HS-27A (cell line): ENCODE data around the gene CMSS1.

Experiments used
- DNase-seq: peaks from one replicate; pipeline ENCODE4 v3.0.0-alpha.2; 2012; ENCODE audit warnings: low read depth, missing footprints

CMSS1 gene

DNA sequence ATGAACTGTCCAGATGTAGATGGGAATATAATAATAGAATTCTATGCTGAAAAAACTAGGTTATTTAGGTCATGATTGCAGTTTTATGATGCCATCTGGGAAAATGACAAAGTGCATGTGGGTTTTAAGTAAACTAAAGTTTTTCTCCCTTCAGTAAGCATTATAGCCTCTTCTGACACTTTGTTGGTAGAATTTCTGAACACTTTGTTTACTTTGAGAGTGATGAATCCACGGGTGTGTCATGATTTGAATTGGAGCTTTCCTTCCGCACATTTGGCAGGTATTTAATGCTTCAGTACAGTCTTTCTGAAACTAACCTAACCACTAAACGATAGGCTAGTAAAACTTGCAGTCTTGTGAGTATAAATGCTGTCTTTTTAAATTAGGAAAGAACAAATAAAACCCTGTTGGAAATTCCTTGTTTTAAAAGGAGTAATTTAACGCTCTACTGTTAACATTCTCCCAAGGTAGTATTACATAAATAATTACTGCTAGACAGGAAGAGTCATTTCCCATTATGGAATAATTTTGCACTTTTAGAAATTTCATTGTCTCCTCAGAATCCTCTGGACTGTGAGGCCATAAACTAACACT, 289.7 kb downstream of the CMSS1 start:
- no peak for DNase-seq

DNA sequence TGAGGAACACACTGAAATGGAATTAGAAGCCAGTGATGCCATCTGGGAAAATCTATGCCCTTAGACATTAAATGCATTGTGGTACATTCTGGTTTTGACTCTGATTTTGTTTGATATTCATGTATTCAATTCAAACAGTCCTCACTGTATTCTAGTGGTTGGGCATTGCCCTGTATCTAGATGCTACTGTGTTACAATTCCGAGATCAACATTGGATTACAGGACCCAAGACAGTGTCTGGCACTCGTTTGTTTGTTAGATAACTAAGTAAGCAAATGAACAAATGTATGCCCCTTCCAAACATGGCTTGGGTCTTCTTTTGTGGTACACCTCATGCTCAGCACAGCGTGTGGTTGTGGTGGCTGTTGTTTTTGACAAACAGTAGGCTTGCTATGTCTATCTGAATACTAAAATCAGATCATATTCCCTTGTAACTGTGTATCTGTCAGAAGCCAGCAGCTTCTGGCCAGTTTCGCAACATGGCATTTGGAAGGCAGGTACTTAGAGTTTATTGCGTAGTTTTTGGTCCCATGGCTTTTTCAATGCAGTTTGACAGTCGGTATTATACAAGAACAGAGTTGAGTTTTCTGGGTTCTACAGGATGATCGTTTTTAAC, 290.9 kb downstream of the CMSS1 start:
- DNase-seq, result no peak

DNA sequence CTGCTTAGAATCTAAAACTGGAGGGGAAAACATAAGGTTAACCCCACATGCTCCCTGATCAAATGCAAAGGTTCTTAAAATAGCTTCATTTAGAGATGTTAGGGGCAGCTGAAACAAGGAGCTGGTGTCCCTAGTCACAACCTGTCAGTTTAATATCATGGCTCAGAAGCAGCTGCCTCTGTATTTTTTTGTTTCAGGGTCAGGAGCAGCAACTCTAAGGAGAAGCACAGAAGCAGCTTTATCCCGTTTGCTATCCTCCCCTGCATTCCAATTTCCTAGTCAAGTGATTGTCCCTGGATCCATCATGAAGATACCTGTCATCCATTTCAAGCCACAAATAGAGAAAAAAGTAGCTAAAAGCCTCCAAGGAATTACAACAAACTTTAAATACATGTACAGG, 292.5 kb downstream of the CMSS1 start:
- DNase-seq, result no peak

DNA sequence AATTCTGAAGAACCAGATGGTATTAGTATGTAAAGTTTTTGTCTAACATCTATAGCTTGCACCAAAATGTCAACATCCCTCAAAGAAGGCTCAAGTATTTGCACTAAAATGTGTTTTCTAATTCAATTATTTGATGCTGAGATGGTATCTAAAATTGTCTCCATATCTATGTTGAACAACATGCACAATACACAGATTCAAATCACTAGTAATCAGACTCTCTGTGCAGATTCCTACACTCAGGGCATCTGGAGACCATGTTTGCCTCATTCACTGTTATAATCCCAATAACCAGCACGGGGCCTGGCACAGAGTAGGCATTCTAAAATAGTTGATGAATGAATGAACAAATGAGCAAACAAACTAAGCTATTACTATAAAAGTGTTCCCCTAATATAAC, 294.1 kb downstream of the CMSS1 start:
- DNase-seq, result no peak

DNA sequence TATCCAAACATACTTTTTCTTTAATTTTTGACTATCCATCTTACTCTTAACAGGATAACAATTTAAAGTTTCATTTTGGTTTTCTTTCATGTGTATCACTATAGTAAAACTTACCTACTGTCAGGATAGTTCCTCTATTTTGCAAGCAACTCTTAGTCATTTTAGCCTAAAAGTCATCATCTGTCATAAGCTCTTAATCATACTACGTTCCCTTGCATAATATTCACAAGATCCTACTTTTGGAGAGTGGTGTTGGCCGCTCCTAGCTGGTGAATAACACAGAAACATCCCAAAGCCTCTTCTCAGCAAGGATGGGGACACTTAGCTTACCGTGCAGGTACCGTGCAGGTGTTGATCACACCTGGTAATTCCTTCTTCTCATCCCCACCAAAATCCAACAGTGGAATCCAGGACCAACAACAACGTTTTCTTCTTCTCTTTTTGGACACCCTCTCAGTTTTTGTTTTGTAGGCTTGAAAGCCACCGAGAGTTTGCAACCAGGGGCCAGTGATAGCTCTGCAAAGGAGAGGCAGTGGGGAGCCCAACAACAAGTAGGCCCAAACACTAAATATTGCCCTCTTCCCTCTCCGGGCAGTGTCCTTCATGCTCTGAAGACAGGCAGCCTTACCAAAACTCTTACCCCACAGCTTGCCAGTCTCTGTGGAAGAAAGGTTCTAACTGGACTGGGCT, 296.2 kb downstream of the CMSS1 start:
- DNase-seq, result no peak

DNA sequence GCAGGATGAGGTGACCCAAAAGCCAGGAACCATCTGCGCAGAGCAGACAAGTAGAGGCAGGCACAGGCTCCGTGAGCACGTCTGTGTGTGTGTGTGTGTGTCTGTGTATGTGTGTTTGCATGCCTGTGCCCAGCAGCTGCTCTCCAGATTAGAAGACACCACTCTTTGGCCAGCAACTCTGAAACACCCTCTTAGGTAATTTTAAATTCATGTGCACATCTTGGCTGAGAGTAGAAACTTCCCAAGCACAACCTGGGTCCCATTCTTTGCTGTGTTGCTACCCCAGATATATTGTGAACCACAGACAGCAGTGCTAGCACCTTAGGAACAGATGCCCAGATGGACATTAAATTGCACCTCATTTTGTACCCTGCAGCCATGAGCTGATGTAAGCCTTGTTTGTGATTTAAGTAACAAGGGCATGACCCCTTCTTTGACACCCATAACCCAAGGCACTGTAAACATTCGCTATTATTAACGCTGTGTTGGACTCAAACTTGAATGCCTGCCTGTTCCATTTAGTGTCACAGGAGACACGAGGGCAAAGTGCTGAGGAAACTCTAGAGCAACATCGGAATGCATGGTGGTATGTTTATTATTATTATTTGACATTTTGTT, 296.9 kb downstream of the CMSS1 start, which contains the start of gene FILIP1L:
TSS of gene FILIP1L (minus strand) at position 89 of the 618 bp plus-strand sequence.
- DNase-seq, result no peak

DNA sequence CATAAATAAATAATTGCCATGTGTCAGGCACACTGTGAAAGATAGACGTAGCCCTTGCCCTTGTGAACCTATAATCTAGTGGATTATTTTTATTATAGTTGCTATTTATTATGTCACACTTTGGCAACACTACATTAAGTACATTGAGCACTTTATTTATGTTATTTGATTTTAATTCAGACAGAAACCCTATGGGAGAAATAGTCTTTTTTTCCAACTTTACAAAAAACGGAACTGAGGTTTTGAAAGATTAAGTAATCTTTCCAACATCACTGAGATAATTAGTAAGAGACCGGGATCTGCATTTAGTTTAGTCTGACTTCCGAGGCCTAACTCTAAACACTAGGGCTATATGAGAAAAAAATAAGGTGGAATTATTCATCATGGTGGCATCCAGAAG, 299.4 kb downstream of the CMSS1 start:
- DNase-seq, result no peak

DNA sequence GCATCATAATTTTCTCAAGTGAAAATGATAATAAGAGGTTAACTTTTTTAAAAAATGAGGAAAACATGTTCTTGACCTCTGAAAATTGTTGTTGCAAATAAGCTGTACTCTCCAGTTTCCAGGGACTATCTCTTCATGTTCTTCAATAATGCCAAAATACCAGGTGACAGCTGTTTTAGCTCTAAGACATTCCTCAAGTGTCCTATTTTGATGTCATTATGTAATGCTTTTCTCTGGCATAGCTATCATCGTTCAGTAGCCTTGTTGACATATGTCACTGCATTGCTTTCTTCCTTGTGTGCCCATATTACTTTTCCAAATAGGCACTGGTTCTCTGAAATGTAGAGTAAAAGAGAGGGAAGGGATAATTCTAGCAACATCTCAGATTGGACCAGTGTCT, 302.4 kb downstream of the CMSS1 start:
- no peak for DNase-seq

DNA sequence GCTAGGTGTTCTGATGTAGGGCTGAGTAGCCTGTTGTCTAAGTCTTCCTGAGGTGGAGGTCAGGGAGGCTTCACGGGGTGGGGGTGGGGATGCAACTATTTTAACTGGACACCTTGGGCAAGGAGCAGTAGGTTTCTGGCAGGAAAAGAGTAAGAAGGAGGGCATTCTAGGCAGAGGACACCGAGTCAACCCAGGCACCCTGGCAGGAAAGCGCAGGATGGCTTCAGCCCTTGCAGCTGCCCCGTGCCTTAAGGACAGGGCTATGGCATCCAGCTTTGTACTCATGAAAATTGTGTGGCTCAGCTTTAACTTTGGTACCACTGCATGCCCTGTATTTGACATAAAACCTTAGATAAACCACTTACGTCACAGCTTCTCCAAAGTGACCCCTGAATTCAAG, 303.0 kb downstream of the CMSS1 start:
- no peak for DNase-seq

- no peak for DNase-seq
These were observed 304.7 kb downstream of the CMSS1 start for GRCh38 chr3:100122321-100122720.

DNA sequence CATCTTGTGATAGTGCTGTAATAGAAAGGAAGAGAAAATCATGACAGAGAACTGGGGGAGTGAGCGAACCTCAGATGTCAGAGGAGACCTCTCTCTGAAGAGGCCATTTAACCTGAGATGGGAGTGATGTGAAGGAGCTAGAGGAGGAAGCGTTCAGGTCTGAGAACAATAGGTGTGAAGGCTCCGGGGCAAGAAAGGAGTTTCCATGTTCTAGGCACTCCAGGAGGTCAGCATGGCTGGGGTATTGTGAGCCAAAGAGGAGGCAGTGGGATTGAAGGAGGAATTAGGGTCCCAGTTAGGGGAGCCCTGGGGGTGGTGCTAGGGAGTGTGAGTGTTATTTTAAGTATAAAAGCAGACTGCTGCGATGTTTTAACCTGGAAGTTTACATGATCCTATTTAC, 305.4 kb downstream of the CMSS1 start:
- no peak for DNase-seq

DNA sequence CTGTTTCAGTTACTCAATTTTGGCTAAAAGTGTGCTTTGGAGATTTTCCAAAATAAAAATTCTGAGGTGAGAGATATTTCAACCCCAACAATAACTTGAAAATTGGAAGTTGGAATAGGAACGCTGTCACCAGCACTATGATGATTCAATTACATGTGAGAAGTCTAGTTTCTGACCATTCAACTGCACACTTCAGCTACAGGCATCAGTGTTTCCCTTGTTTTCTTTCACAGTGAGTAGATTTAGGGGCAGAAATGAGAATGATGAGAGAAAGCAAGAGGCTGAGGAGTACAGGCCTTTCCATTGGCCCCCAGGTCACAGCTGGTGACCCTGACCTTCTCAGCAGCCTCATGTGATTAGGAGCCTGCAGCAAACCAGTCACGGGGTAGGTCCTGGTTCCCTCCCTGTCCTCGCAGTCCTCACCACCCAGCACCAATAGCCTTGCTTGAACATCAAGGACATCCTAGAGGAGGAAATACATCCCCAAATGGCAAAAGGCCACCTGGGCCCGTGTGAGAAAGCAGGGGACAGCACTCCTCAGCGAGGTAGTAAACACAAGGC, 306.6 kb downstream of the CMSS1 start:
- DNase-seq, result no peak

GRCh38 chr3:100125161-100125938, 307.7 kb downstream of the CMSS1 start:
- DNase-seq, result no peak

- no peak for DNase-seq
These were observed 310.1 kb downstream of the CMSS1 start for GRCh38 chr3:100127792-100128191.

GRCh38 chr3:100128565-100128964, 310.9 kb downstream of the CMSS1 start:
- DNase-seq, result no peak

DNA sequence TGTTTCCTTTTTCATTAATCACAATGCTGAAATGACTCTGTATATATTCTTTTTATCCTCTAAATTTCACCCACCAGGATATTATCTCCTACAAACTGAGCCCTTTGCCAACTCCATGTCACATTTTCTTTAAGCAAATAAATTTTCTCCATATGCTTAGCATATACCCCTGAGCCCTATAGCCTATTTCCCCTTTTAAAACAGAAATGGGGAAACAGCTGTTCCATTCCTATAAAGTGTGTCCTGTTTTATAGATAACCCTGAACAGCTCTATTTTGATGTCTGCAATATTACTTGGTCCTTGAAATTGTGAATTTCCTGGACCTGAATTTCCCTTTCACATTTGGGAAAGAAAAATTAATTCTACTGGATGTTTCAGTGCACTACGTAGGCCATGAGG, 312.3 kb downstream of the CMSS1 start:
- DNase-seq, result no peak

GRCh38 chr3:100131241-100131640, 313.6 kb downstream of the CMSS1 start:
- DNase-seq, result no peak

DNA sequence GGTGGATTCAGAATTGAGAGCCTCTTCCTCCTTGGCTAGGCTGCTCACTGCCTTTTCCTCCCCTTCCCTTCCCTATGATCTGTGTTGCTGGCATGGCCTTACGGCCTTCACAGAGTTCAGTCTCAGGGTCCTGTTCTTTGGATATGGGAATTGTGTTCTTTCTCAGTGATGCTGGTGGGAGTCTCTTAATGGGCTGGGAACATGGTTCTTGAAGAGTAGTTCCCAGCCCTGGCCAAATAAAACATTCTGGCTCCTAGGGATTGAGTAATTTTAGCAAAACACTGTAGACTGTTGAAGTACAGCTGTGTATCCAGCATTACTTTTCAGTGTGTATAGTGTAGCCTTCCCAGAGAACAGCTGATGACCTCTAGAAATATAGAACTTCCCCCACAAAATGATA, 319.3 kb downstream of the CMSS1 start:
- no peak for DNase-seq

GRCh38 chr3:100140976-100141375, 323.3 kb downstream of the CMSS1 start:
- no peak for DNase-seq

DNA sequence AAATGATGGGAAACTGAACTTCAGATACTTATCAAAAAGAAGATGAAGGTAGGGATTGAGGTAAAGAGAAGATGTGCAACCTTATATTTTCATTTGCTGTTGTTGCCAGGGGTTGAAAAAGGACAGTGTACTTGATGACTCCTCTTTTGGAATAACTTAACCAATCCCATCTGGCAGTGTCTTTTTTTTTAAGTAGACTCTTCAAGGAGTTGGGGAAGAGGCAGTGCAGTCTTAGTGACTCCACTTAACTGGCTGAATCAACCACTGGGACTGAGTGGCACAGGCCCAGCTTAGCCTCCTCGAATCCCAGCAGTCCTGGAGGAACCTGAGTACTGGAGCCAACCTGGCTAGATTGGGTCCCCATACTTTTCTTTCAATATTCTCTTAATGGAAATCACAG, 323.9 kb downstream of the CMSS1 start:
- no peak for DNase-seq

DNA sequence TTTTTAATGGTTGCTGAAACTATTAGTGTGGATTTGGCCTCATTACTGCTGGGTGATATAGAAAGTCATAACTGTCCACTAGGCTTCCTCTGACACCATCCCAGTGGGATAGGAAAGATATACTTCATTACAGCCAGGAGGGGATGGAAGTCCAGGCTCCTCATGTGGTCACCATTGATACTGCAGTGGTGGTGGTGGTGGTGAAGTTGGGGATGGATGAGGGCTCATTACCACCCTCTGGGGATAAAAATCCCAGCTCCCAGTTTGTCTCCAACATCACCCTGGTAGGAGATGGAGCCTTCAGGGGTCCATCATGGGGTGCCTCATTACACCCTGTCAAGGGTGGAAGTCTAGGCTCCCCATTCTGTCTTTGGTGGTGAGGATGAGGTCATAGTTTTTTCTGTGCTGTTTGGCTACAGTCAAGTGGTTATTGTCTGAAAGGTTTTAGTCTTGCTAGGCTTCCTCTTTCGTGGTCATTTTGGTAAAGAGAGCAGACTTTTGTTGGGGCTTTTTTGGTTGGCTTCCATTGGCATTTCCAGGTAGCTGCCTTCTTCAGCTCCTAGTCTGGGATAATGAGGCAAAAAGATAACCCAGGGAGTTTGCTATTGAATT, 326.7 kb downstream of the CMSS1 start:
- no peak for DNase-seq

- DNase-seq, result no peak
These were observed 331.5 kb downstream of the CMSS1 start for GRCh38 chr3:100149130-100149529.
